TTC549 (cell line): ENCODE data around the gene AMBRA1.

ENCODE experiments used
- FAIRE-seq: peaks from 2 replicates; lab custom pipeline; 2012; peaks lifted over from hg19 to GRCh38; lab: Jason Lieb, UNC

Gene AMBRA1

GRCh38 chr11:46366661-46367161 is 227.1 kb downstream of the AMBRA1 start:
- FAIRE-seq = no peak

GRCh38 chr11:46366260-46366659 is 227.6 kb downstream of the AMBRA1 start:
- no peak for FAIRE-seq

DNA sequence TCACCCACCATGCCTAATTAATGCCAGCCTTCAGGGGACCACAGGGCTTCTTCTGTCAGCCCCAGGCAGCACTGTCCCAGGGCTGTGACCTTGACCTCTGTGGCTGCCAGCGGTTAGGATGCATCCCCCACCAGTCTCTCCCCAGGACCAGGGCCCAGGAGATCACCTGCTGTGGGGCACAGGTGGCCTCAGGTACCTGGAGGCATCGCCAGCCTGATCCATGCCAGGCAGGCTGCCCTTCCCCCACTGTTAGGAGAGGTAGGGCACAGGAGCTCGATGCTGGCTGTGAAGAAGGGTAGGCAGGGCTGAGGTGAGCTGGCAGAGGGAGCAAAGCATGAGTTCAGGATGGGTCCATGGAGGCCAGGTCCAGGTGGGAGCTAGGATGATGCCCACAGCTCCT is 229.0 kb downstream of the AMBRA1 start:
- no peak for FAIRE-seq

DNA sequence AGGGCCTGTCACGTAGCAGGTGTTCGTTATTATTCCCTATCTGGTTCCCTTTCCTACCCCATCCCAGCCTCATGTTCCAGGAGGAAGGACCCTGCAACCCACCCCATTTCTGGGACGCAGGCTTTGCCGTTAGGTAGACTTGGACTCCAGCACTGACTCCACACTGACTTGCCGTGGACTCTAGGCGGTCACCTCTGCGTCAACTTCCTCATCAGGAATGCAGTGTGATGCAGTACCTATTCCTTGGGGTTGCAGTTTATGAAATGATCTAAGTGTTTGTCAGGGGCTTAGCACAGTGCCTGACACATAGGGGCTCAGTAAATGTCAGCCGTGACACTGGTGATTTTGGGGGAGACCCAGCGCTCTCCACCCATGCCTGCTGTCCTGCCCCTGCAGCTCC is 229.8 kb downstream of the AMBRA1 start:
- no peak for FAIRE-seq

GRCh38 chr11:46363455-46364005 is 230.3 kb downstream of the AMBRA1 start:
- FAIRE-seq = no peak

GRCh38 chr11:46363031-46363407 is 230.8 kb downstream of the AMBRA1 start:
- FAIRE-seq = no peak

- no peak for FAIRE-seq
These were observed 231.4 kb downstream of the AMBRA1 start for GRCh38 chr11:46362156-46363030.

GRCh38 chr11:46361283-46362155 is 232.3 kb downstream of the AMBRA1 start:
- FAIRE-seq = no peak

DNA sequence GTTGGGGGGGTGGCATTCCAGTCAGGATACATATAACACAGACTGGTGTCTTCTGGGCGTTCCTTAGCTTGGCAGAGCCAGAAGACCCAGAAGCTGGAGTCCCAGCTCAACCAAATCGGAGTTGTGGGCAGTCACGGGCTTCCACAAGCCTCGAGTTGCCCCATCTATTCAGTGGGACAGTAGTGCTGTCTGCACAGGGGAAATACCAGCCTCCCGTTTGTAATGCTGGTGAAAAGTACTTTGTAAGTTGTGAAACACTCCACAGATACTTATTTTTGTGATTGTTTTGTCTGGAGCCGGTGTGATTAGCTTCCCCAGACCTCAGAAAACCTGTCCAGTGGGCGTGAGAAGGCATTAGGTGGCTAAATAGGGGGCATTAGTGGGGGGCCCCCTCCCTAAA is 232.9 kb downstream of the AMBRA1 start:
- FAIRE-seq = no peak

GRCh38 chr11:46359953-46360352 is 233.9 kb downstream of the AMBRA1 start:
- FAIRE-seq = no peak

GRCh38 chr11:46357483-46357936 is 236.3 kb downstream of the AMBRA1 start:
- no peak for FAIRE-seq

- FAIRE-seq = no peak
These were observed 236.8 kb downstream of the AMBRA1 start for GRCh38 chr11:46356924-46357482.

GRCh38 chr11:46353698-46354097 is 240.1 kb downstream of the AMBRA1 start:
- FAIRE-seq = no peak

- FAIRE-seq = no peak
These were observed 241.6 kb downstream of the AMBRA1 start for GRCh38 chr11:46352063-46352841.

- FAIRE-seq = no peak
These were observed 242.2 kb downstream of the AMBRA1 start for GRCh38 chr11:46351606-46352005.

GRCh38 chr11:46351148-46351547 is 242.7 kb downstream of the AMBRA1 start:
- FAIRE-seq = no peak

- no peak for FAIRE-seq
These were observed 243.1 kb downstream of the AMBRA1 start for GRCh38 chr11:46350695-46351094.

GRCh38 chr11:46348566-46349401 is 245.0 kb downstream of the AMBRA1 start:
- FAIRE-seq = no peak

DNA sequence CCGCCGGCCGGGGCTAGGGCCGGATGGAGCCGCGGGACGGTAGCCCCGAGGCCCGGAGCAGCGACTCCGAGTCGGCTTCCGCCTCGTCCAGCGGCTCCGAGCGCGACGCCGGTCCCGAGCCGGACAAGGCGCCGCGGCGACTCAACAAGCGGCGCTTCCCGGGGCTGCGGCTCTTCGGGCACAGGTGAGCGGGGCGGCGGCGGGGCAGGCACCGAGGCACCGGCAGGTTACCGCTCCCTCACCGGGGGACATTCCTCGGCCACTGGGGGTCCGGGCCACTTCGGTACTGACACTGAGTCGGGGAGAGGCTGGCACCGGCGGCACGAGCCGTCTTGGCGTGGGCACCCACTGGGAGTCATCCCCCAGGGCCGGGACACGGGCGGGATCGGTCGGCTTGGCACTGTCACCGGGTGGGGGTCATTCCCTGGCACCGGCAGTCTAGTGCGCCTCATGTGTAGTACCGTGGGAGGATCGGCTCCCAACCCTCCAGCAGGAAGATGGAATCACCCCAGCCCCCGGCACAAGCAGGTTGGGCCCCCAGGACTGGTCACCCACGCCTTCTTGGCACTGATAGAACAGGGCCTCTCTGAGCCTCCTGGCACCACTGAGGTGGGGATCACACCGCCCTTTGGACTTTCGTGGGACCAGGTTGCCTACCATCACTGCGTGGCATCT is 246.0 kb downstream of the AMBRA1 start:
- no peak for FAIRE-seq
